ENCODE results near the gene PTPRT.

The PTPRT gene

GRCh38 chr20:42924215-42924614 is 265.5 kb downstream of the PTPRT start:
- TF ChIP-seq CTCF (IDR thresholded peaks at IDR 0.05; ENCODE audit: insufficient read depth, low read length, poor library complexity, severe bottlenecking) (no peak), EZH2phosphoT487 (conservative IDR thresholded peaks at IDR 0.05; ENCODE audit: low read length) (no peak)
- Histone ChIP-seq H3K27ac (ENCODE audit: low read depth, low read length) (no peak overlapping the region), H4K20me1 (ENCODE audit: low read depth, low read length) (no peaks in the 10 kb centered on the region), H3K9me3 (ENCODE audit: insufficient read depth, low read length) (no peaks in the 10 kb centered on the region), H3K9ac (ENCODE audit: low read length) (no peak overlapping the region), H3K36me3 (ENCODE audit: low read length) (no peaks in the 10 kb centered on the region), H3K4me2 (ENCODE audit: low read depth, low read length, poor library complexity, severe bottlenecking) (no peak overlapping the region), H3F3A (ENCODE audit: insufficient read depth) (no peaks in the 10 kb centered on the region), H3K79me2 (ENCODE audit: insufficient read depth, low read length) (no peaks in the 10 kb centered on the region), H3K9me2 (replicated peaks; ENCODE audit: insufficient read depth, low read length) (no peaks in the 10 kb centered on the region), H3K4me3 (ENCODE audit: insufficient read depth, low read length, poor library complexity, severe bottlenecking) (no peak overlapping the region), H2AFZ (ENCODE audit: low read depth, low read length, severe bottlenecking) (no peak overlapping the region), H3K27me3 (ENCODE audit: low read length) (no peaks in the 10 kb centered on the region)

DNA sequence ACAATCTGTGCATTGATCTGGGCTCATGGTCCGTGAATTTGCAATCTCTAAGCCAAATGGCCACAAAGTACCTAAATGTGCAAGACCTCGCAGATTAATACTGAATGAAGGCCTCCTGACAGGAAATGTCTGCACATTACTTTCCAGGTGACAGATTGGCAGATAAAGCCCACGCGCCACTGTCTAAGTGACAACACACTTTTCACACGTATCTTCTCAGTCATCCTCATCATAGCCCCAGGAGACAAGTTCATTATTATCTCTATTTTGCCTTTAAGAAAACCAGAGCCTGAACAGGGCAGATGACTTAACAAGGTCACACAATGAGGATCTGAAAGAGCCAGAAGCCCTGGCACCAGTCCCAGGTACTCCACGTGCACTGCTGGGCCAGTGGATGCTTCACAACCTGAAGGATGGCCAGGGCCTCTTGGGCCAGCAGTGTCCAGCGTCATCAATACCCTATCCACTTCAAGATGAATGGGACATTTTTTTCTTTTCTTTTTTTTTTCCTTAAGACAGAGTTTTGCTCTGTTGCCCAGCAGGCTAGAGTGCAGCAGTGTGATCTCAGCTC is 266.3 kb downstream of the PTPRT start:
- no peak overlapping the region for H3K4me3 ChIP-seq (ENCODE audit: insufficient read depth, low read length, poor library complexity, severe bottlenecking)
- H3K27me3 ChIP-seq (ENCODE audit: low read length), result no peaks in the 10 kb centered on the region
- H3K36me3 ChIP-seq (ENCODE audit: low read length), result no peaks in the 10 kb centered on the region
- no peaks in the 10 kb centered on the region for H3K79me2 ChIP-seq (ENCODE audit: insufficient read depth, low read length)
- TF ChIP-seq CTCF (IDR thresholded peaks at IDR 0.05; ENCODE audit: insufficient read depth, low read length, poor library complexity, severe bottlenecking) (no peak), EZH2phosphoT487 (conservative IDR thresholded peaks at IDR 0.05; ENCODE audit: low read length) (no peak)
- no peak overlapping the region for H2AFZ ChIP-seq (ENCODE audit: low read depth, low read length, severe bottlenecking)
- no peak overlapping the region for H3K9ac ChIP-seq (ENCODE audit: low read length)
- H3K27ac ChIP-seq (ENCODE audit: low read depth, low read length), result no peak overlapping the region
- H3K9me2 ChIP-seq (replicated peaks; ENCODE audit: insufficient read depth, low read length), result no peaks in the 10 kb centered on the region
- H3K9me3 ChIP-seq (ENCODE audit: insufficient read depth, low read length), result no peaks in the 10 kb centered on the region
- H4K20me1 ChIP-seq (ENCODE audit: low read depth, low read length), result no peaks in the 10 kb centered on the region
- no peaks in the 10 kb centered on the region for H3F3A ChIP-seq (ENCODE audit: insufficient read depth)
- H3K4me2 ChIP-seq (ENCODE audit: low read depth, low read length, poor library complexity, severe bottlenecking), result no peak overlapping the region

GRCh38 chr20:42920776-42921175 is 268.9 kb downstream of the PTPRT start:
- no peaks in the 10 kb centered on the region for H3K36me3 ChIP-seq (ENCODE audit: low read length)
- H3K9ac ChIP-seq (ENCODE audit: low read length), result no peak overlapping the region
- H4K20me1 ChIP-seq (ENCODE audit: low read depth, low read length), result no peaks in the 10 kb centered on the region
- H3K9me2 ChIP-seq (replicated peaks; ENCODE audit: insufficient read depth, low read length), result no peaks in the 10 kb centered on the region
- no peak overlapping the region for H3K4me2 ChIP-seq (ENCODE audit: low read depth, low read length, poor library complexity, severe bottlenecking)
- TF ChIP-seq EZH2phosphoT487 (conservative IDR thresholded peaks at IDR 0.05; ENCODE audit: low read length) (no peak), CTCF (IDR thresholded peaks at IDR 0.05; ENCODE audit: insufficient read depth, low read length, poor library complexity, severe bottlenecking) (no peak)
- H3K27me3 ChIP-seq (ENCODE audit: low read length), result no peaks in the 10 kb centered on the region
- no peak overlapping the region for H3K27ac ChIP-seq (ENCODE audit: low read depth, low read length)
- no peak overlapping the region for H2AFZ ChIP-seq (ENCODE audit: low read depth, low read length, severe bottlenecking)
- H3K9me3 ChIP-seq (ENCODE audit: insufficient read depth, low read length), result no peaks in the 10 kb centered on the region
- no peaks in the 10 kb centered on the region for H3K79me2 ChIP-seq (ENCODE audit: insufficient read depth, low read length)
- no peak overlapping the region for H3K4me3 ChIP-seq (ENCODE audit: insufficient read depth, low read length, poor library complexity, severe bottlenecking)
- no peaks in the 10 kb centered on the region for H3F3A ChIP-seq (ENCODE audit: insufficient read depth)

Measured in SU-DHL-6 (cell line).